HL-60 (cell line): ENCODE results near the gene HBG1.

Source experiments
- DNase-seq, 2 experiments: peaks; one replicate each; pipeline ENCODE4 v3.0.0-alpha.2; 2010 to 2020; ENCODE audit warnings: low read depth in 1 of 2, low spot score in 1 of 2
- H3K27ac ChIP-seq: fragments of 250-450 bp; sonication (Bioruptor Pico); replicated peaks from 2 replicates; pipeline ENCODE4 v1.5.1; 2020; ENCODE audit warnings: mild to moderate bottlenecking, moderate library complexity
- H3K27me3 ChIP-seq: fragments of 250-450 bp; sonication (Bioruptor Pico); 2 replicates; pipeline ENCODE4 v1.5.1; 2021; ENCODE audit warnings: mild to moderate bottlenecking, moderate library complexity; ENCODE audit not compliant: insufficient read depth, poor library complexity, severe bottlenecking
- H3K4me3 ChIP-seq: replicated peaks from 2 replicates; pipeline ENCODE4 v1.5.1; 2011; ENCODE audit warnings: mild to moderate bottlenecking, control low read depth, low read length; ENCODE audit not compliant: insufficient read depth
- GABPA ChIP-seq: IDR thresholded peaks from 2 replicates; pipeline ENCODE4 v1.6.1; 2012; ENCODE audit warnings: low read depth
- POLR2AphosphoS5 ChIP-seq: IDR thresholded peaks from 2 replicates; pipeline ENCODE4 v1.6.1; 2012; ENCODE audit warnings: low read depth
- SPI1 ChIP-seq: IDR thresholded peaks from 2 replicates; pipeline ENCODE4 v1.6.1; 2012; ENCODE audit warnings: low read depth, mild to moderate bottlenecking, borderline replicate concordance
- TF ChIP-seq, protein P1 (sequence below): IDR thresholded peaks from one replicate; pipeline ENCODE4 v1.5.1; 2011; ENCODE audit warnings: low read length, control low read depth, inconsistent platforms; ENCODE audit not compliant: insufficient read depth
- TF ChIP-seq, protein P2 (sequence below): IDR thresholded peaks from 2 replicates; pipeline ENCODE4 v1.6.1; 2012; ENCODE audit warnings: low read depth; ENCODE audit not compliant: insufficient replicate concordance

HBG1 gene

DNA sequence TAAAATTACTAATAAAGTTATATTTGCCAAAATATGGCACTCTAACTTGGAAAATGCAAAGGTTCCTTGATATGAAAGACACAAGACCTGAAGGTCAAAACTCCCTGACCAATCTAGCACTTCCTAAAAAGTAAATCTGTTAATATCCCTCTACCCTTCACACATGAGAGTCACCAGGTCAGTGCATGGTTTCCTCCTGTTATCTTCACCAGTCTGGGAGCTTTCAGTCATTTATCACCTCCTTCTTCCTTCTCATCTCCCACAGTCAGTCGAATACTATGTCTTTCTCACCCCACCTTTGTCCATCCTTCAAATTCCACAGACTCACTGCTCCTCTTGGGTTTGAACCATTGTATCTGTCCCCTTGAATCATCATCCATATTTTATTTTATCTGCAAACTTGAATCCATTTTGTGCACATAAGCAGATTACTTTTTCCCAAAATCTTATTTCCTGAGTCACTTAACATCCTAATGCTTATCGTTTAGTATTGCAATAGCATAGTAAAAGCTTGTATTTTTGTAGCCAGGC, 17.4 kb upstream of the HBG1 start:
- TF ChIP-seq, protein P1, sequence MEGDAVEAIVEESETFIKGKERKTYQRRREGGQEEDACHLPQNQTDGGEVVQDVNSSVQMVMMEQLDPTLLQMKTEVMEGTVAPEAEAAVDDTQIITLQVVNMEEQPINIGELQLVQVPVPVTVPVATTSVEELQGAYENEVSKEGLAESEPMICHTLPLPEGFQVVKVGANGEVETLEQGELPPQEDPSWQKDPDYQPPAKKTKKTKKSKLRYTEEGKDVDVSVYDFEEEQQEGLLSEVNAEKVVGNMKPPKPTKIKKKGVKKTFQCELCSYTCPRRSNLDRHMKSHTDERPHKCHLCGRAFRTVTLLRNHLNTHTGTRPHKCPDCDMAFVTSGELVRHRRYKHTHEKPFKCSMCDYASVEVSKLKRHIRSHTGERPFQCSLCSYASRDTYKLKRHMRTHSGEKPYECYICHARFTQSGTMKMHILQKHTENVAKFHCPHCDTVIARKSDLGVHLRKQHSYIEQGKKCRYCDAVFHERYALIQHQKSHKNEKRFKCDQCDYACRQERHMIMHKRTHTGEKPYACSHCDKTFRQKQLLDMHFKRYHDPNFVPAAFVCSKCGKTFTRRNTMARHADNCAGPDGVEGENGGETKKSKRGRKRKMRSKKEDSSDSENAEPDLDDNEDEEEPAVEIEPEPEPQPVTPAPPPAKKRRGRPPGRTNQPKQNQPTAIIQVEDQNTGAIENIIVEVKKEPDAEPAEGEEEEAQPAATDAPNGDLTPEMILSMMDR = no peak
- TF ChIP-seq SPI1 = no peak
- no peak for TF ChIP-seq GABPA
- TF ChIP-seq, protein P2, sequence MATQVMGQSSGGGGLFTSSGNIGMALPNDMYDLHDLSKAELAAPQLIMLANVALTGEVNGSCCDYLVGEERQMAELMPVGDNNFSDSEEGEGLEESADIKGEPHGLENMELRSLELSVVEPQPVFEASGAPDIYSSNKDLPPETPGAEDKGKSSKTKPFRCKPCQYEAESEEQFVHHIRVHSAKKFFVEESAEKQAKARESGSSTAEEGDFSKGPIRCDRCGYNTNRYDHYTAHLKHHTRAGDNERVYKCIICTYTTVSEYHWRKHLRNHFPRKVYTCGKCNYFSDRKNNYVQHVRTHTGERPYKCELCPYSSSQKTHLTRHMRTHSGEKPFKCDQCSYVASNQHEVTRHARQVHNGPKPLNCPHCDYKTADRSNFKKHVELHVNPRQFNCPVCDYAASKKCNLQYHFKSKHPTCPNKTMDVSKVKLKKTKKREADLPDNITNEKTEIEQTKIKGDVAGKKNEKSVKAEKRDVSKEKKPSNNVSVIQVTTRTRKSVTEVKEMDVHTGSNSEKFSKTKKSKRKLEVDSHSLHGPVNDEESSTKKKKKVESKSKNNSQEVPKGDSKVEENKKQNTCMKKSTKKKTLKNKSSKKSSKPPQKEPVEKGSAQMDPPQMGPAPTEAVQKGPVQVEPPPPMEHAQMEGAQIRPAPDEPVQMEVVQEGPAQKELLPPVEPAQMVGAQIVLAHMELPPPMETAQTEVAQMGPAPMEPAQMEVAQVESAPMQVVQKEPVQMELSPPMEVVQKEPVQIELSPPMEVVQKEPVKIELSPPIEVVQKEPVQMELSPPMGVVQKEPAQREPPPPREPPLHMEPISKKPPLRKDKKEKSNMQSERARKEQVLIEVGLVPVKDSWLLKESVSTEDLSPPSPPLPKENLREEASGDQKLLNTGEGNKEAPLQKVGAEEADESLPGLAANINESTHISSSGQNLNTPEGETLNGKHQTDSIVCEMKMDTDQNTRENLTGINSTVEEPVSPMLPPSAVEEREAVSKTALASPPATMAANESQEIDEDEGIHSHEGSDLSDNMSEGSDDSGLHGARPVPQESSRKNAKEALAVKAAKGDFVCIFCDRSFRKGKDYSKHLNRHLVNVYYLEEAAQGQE = no peak
- TF ChIP-seq POLR2AphosphoS5 = no peak
- no peak overlapping the region for H3K4me3 ChIP-seq
- H3K27me3 ChIP-seq = no peaks in the 10 kb centered on the region
- H3K27ac ChIP-seq = no peak overlapping the region
- DNase-seq = no peak

DNA sequence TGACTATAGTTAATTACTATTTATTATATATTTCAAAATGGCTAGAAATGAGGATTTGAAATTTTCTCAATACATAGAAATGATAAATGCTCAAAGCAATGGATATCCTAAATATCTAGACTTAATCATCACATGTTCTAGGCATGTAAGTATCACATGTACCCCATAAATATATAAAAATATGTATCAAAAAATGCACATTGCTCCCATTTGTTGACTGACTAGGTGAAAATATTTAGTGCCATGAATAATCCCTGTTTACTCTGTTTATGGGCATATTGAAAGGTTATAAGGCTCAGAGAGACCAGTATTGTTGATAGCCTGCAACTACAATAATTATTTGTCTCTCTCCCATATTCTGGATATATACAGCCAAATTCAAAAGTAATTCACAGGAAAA, 17.0 kb upstream of the HBG1 start:
- Histone ChIP-seq H3K27ac (no peak overlapping the region), H3K27me3 (no peaks in the 10 kb centered on the region), H3K4me3 (no peak overlapping the region)
- no peak for TF ChIP-seq SPI1
- TF ChIP-seq, protein P1 = no peak
- TF ChIP-seq, protein P2 = no peak
- TF ChIP-seq GABPA = no peak
- TF ChIP-seq POLR2AphosphoS5 = no peak
- no peak for DNase-seq

DNA sequence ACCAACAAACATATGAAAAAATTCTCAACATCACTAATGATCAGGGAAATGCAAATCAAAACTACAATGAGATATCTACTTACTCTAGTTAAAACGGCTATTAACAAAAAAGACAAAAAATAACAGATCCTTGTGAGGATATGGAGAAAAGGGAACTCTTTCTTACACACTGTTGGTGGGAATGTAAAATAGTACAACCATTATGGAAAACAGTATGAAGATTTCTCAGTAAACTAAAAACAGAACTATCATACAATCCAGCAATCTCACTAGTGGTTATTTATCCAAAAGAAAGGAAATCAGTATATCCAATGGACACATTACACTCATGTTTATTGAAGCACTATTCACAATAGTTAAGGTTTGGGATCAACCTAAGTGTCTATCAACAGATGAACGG, 16.2 kb upstream of the HBG1 start:
- Histone ChIP-seq H3K27ac (no peak overlapping the region), H3K4me3 (no peak overlapping the region), H3K27me3 (no peaks in the 10 kb centered on the region)
- no peak for TF ChIP-seq SPI1
- TF ChIP-seq, protein P1 = no peak
- TF ChIP-seq GABPA = no peak
- TF ChIP-seq, protein P2 = no peak
- TF ChIP-seq POLR2AphosphoS5 = no peak
- DNase-seq = no peak
